GM12878 (cell line): ENCODE measurements around the gene ASIC2. TPM values are rescaled to one million over a fixed set of nuclear protein-coding genes. Genes with fewer than 3 reads are reported as not detected.

ENCODE experiments used
- ATAC-seq: fragments of 200-7000 bp; cut with Tn5 transposase; 3 replicates; pipeline ENCODE4 v1.9.1; 2020; ENCODE audit warnings: mild to moderate bottlenecking, moderate library complexity
- BruUV-seq: library from RNA; stranded (reverse); fragments of 400-500 nt; replicated peaks from 2 replicates; lab custom pipeline; 2021; lab: Mats Ljungman, UMichigan
- CTCF ChIA-PET: fragments of 300-600 bp; sonication (Branson Sonifier 250); formaldehyde crosslinking; extraction: SDS; loops from one replicate; lab custom pipeline; 2021; ENCODE audit warnings: inconsistent platforms; lab: Yijun Ruan, JAX
- POLR2A ChIA-PET: fragments of 350-600 bp; formaldehyde crosslinking; extraction: SDS; loops from one replicate; lab custom pipeline; 2021; ENCODE audit warnings: inconsistent platforms; lab: Charles Lee
- RAD21 ChIA-PET: fragments of 300-600 bp; sonication (Branson Sonifier 250); formaldehyde crosslinking; loops from one replicate; lab custom pipeline; 2023; ENCODE audit warnings: antibody characterized with exemption; ENCODE audit not compliant: unreplicated experiment; lab: Charles Lee
- SMC1A ChIA-PET: fragments of 300-600 bp; sonication (Branson Sonifier 250); formaldehyde crosslinking; loops from one replicate; lab custom pipeline; 2023; ENCODE audit not compliant: unreplicated experiment, uncharacterized antibody; lab: Charles Lee
- DNase-seq: peaks from one replicate; pipeline ENCODE4 v3.0.0-alpha.2; 2011; ENCODE audit warnings: low read depth, low spot score
- FAIRE-seq: peaks from 3 replicates; lab custom pipeline; 2011; peaks lifted over from hg19 to GRCh38; lab: Jason Lieb, UNC
- H2AFZ ChIP-seq: 2 replicates; pipeline ENCODE4 v1.6.0; 2011; ENCODE audit warnings: low read depth, low read length, control low read depth; ENCODE audit not compliant: control insufficient read depth
- H3K27ac ChIP-seq: 2 replicates; pipeline ENCODE4 v1.5.1; 2011; ENCODE audit warnings: control low read depth; ENCODE audit not compliant: control insufficient read depth, insufficient read depth
- H3K27me3 ChIP-seq, 2 experiments: replicated peaks in 1 of 2; 2 replicates each; pipeline versions ENCODE4 v1.6.0 to v1.6.1; 2011; ENCODE audit warnings: low read length in 1 of 2; ENCODE audit not compliant: control insufficient read depth in 2 of 2, insufficient read depth in 2 of 2
- H3K36me3 ChIP-seq, 2 experiments: 2 replicates each; pipeline ENCODE4 v1.5.1; 2011; ENCODE audit warnings: low read length in 1 of 2; ENCODE audit not compliant: control insufficient read depth in 2 of 2, insufficient read depth in 2 of 2
- H3K4me1 ChIP-seq: 2 replicates; pipeline ENCODE4 v1.6.1; 2011; ENCODE audit warnings: mild to moderate bottlenecking, low read length, moderate library complexity, mixed read lengths; ENCODE audit not compliant: control insufficient read depth, insufficient read depth
- H3K4me2 ChIP-seq: 2 replicates; pipeline ENCODE4 v1.6.0; 2011; ENCODE audit warnings: control low read depth; ENCODE audit not compliant: control insufficient read depth, insufficient read depth
- H3K4me3 ChIP-seq: fragments of 200-600 bp; sonication (generic); 2 replicates; pipeline ENCODE4 v1.5.1; 2016
- H3K79me2 ChIP-seq: 2 replicates; pipeline ENCODE4 v1.6.0; 2011; ENCODE audit warnings: low read length; ENCODE audit not compliant: control insufficient read depth, insufficient read depth
- H3K9ac ChIP-seq: 2 replicates; pipeline ENCODE4 v1.8.0; 2011; ENCODE audit warnings: low read length, control low read depth, mixed read lengths; ENCODE audit not compliant: control insufficient read depth, insufficient read depth
- H3K9me3 ChIP-seq: replicated peaks from 3 replicates; pipeline ENCODE4 v1.5.1; 2011; ENCODE audit warnings: mild to moderate bottlenecking, low read length; ENCODE audit not compliant: control insufficient read depth, insufficient read depth
- H4K20me1 ChIP-seq: 2 replicates; pipeline ENCODE4 v1.6.0; 2011; ENCODE audit not compliant: control insufficient read depth, insufficient read depth
- CEBPB ChIP-seq, 2 experiments: fragments of 150-350 bp in 1 of 2; IDR thresholded peaks; 2 replicates each; pipeline ENCODE4 v1.6.1; 2012 to 2014; ENCODE audit warnings: low read depth in 2 of 2, low read length in 2 of 2, borderline replicate concordance in 1 of 2, inconsistent platforms in 1 of 2
- E2F8 ChIP-seq: fragments of 450-650 bp; IDR thresholded peaks from 2 replicates; pipeline ENCODE4 v1.6.1; 2018; ENCODE audit warnings: mild to moderate bottlenecking, low read depth, moderate library complexity; ENCODE audit not compliant: partially characterized antibody
- ETV6 ChIP-seq, 2 experiments: fragments of 450-650 bp in 1 of 2; IDR thresholded peaks in 1 of 2; conservative IDR thresholded peaks in 1 of 2; 2 replicates each; pipeline ENCODE4 v1.6.1; 2014; ENCODE audit warnings: antibody characterized with exemption in 1 of 2, borderline replicate concordance in 1 of 2, low read depth in 1 of 2, mild to moderate bottlenecking in 1 of 2, moderate library complexity in 1 of 2
- GATAD2B ChIP-seq: fragments of 450-650 bp; conservative IDR thresholded peaks from 2 replicates; pipeline ENCODE4 v1.6.1; 2017; ENCODE audit warnings: low read depth, mild to moderate bottlenecking, moderate library complexity
- HDAC6 ChIP-seq: fragments of 200-600 bp; sonication (generic); IDR thresholded peaks from one replicate; pipeline ENCODE4 v1.8.0; 2017; ENCODE audit warnings: antibody characterized with exemption; ENCODE audit not compliant: unreplicated experiment
- NR2C2 ChIP-seq: IDR thresholded peaks from 2 replicates; pipeline ENCODE4 v1.6.1; 2011; ENCODE audit warnings: borderline replicate concordance, low read depth; ENCODE audit not compliant: control insufficient read depth, insufficient read length
- POLR2A ChIP-seq: IDR thresholded peaks from 2 replicates; pipeline ENCODE4 v1.6.1; 2011; ENCODE audit warnings: low read depth, mild to moderate bottlenecking, low read length
- POLR2AphosphoS5 ChIP-seq: IDR thresholded peaks from 2 replicates; pipeline ENCODE4 v1.6.1; 2011; ENCODE audit warnings: mild to moderate bottlenecking, low read length, inconsistent platforms
- TBL1XR1 ChIP-seq: IDR thresholded peaks from 2 replicates; pipeline ENCODE4 v1.6.1; 2012; ENCODE audit warnings: low read depth, low read length, improper control_type of control experiment
- WGBS: methylation state at CpG from one replicate; pipeline ENCODE4 v1.1.6; 2016; ENCODE audit warnings: low lambda C conversion rate; ENCODE audit not compliant: insufficient replicate concordance, insufficient coverage; ENCODE audit errors: missing lambda C conversion rate; 5-methylcytosine and 5-hydroxymethylcytosine counted together
- in situ Hi-C: fragments of 300-500 bp; cut with MboI; formaldehyde crosslinking; loops from 9 replicates; pipeline ENCODE4 v1.14.3; 2018; ENCODE audit warnings: mixed read lengths
- intact Hi-C: fragments of 100-400 bp; cut with micrococcal nuclease; formaldehyde crosslinking; loops from one replicate; pipeline ENCODE4 v1.14.2; 2022; ENCODE audit not compliant: unreplicated experiment
- polyA plus RNA-seq, 11 experiments: library from polyadenylated mRNA; depleted of rRNA in 4 of 11; unstranded in 6 of 11; stranded (reverse) in 5 of 11; fragments of >200 nt; fragmentation: Nextera tagmentation in 4 of 11; fragmentation: Illumina TruSeq in 1 of 11; extraction: Ambion mirVana in 4 of 11; extraction: Trizol in 1 of 11; gene quantifications; 1 replicate in 1 of 11; 2 replicates in 10 of 11; pipeline versions ENCODE4 v1.2.1 to v1.2.3, GENCODE V29; 2011 to 2016; ENCODE audit warnings: inconsistent platforms in 2 of 11, missing spikeins in 2 of 11, low read depth in 1 of 11
- total RNA-seq, 4 experiments: library from RNA; depleted of rRNA in 3 of 4; stranded (reverse); fragments of >200 nt in 3 of 4; fragmentation: Illumina TruSeq in 1 of 4; extraction: Trizol in 1 of 4; gene quantifications; 2 replicates each; pipeline versions ENCODE4 v1.2.1 to v1.2.3, GENCODE V29; 2013 to 2021

Gene ASIC2
- total and polyA plus RNA-seq, 10 of the 15 experiments (the other 5 are each of a cell fraction or from before 2014, with no cell fraction given) = not detected

GRCh38 chr17:33183487-33184026 lies 109.5 kb downstream of the ASIC2 start:
- Histone ChIP-seq H3K27me3 (peaks cover 0 to 2% of the 10 kb centered on the region in 2 experiments; a peak in 2 of 4 replicates), H3K79me2 (no peaks in the 10 kb centered on the region), H3K4me1 (no peaks in the 10 kb centered on the region), H3K9ac (no peak overlapping the region), H3K27ac (no peak overlapping the region), H4K20me1 (no peaks in the 10 kb centered on the region), H2AFZ (no peak overlapping the region), H3K36me3 (no peaks in the 10 kb centered on the region), H3K4me2 (no peak overlapping the region), H3K9me3 (no peaks in the 10 kb centered on the region), H3K4me3 (no peak overlapping the region)
- FAIRE-seq (no peak), DNase-seq (no peak), ATAC-seq (no peak)
- ChIA-PET CTCF (no interaction called here), POLR2A (no interaction called here), RAD21 (no interaction called here), SMC1A (no interaction called here)
- no peak for TF ChIP-seq GATAD2B
- TF ChIP-seq E2F8 = no peak
- TF ChIP-seq POLR2AphosphoS5 = no peak
- TF ChIP-seq NR2C2 = no peak
- no peak for TF ChIP-seq HDAC6
- no peak for TF ChIP-seq CEBPB (IDR thresholded peaks at IDR 0.05; ENCODE audit: borderline replicate concordance in 1 of 2, low read depth in 2 of 2, low read length in 2 of 2)
- no peak for TF ChIP-seq TBL1XR1
- TF ChIP-seq ETV6 (conservative IDR thresholded peaks at IDR 0.05 in 1 of 2, IDR thresholded peaks at IDR 0.05 in 1 of 2; ENCODE audit: borderline replicate concordance in 1 of 2, low read depth in 1 of 2) = no peak
- TF ChIP-seq POLR2A = no peak
- intact Hi-C loops (no loop called here), in situ Hi-C loops (no loop called here)
- 15% methylated on average over 4 of the region's 4 CpGs for WGBS
- no TSS peak for BruUV-seq
